Activated T-cell treated with anti-CD3 and anti-CD28 coated beads, Interleukin-2, amount 50 U/mL, for 1 hour (primary cell): Measurements from ENCODE around the gene SSBP1.
A peak's percentile ranks its signal among the peaks of the same experiment; 100 is the strongest.
"Not testable (repeated sequence)": the region's sequence is repeated elsewhere in the genome, so short reads cannot be mapped to it uniquely, and the experiment has no call there.

ENCODE experiments used
- DNase-seq: peaks from one replicate; pipeline ENCODE4 v3.0.0-alpha.2; 2020

Gene SSBP1

DNA sequence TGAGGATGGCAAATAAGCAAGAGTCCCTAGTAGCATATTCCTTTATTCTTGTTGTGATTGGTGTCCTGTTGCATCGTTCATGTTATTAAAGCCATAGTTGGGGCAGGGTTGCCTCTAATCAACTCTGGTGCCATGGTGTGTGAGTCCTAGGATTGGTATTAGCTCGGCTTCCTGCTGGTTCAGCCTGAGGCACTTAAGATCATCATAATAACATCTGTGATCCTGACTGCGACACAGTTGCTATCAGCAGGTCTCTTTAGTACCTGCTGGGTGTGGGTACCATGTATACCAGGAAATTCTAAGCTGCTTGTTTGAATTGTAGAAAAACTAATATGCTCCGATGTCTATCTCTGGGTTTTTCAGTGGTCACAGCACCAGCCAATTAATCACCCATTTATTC is 28.4 kb upstream of the SSBP1 start:
- DNase-seq: no peak

GRCh38 chr7:141710301-141710700 is 27.9 kb upstream of the SSBP1 start:
- DNase-seq: no peak

DNA sequence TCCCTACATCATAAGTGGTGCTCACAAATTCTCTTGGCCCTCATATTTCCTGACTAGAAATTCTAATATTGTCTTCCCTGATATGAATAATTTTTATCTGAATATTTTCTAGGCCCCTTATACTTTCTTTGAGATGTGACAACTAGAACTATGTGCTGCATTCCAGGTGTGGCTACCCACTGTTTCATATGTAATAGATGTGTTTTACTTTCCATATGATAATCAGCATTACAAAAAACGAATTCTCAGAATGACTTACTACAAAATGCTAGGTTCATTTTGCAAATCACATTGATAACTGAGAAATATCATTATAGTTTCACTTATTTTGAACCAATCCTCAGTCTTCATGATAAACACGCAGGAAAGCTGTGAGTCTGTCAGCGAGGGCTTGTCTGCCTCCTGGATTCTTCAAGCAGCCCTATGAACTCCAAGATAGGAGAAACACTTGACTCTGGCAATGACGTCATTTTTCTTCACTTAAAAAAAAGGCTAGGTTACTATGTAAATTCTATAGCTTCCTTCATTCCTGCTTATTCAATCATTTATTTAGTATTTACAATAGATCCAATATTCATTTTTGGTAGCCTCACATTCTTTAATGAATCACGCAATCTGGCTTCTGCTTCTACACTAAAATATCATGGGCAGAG is 25.4 kb upstream of the SSBP1 start:
- no peak for DNase-seq

GRCh38 chr7:141713890-141714289 is 24.3 kb upstream of the SSBP1 start:
- no peak for DNase-seq

GRCh38 chr7:141714571-141714970 is 23.6 kb upstream of the SSBP1 start:
- DNase-seq: no peak

GRCh38 chr7:141715018-141715417 is 23.1 kb upstream of the SSBP1 start:
- DNase-seq: no peak

DNA sequence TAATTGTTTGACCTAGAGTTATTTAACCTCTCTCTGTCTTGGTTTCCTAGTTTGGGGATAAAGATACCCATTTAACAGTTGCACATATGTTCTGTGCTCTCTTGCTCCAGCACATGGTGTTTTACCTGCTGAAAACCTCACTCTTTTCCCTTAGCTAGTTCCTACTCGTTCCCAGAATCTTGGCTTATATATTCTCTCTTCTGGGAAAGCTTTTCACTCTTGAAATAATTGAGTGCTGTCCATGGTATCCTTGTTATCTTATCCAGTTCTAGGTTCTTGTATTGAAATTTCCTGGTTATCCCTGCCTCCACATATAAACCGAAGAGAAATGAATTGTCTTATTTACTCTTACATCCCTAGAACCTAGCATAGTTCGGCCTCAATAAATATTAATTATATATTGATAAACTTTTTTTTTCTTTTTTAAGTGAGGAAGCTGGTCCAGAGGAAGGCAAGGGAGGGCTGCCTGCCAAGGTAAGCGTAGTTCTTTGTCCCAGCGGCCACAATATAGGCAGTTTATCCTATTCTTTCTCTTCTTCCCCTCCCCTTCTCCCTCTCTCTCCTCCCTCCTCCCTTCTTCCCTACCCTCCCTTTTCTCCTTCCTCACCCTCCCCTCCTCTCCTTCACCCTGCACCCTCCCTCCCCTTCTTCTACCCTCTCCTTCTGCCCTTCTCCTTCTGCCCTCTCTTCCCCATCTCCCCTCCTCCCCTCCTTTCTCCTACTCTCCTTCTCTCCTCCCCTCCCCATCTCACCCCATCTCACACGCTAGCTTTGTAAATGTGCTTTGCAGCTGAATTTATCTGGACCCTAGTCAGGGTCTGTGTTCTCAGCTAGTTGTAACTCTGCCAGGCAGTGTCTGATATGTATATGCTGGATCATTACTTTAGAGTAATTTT is 22.1 kb upstream of the SSBP1 start:
- DNase-seq: no peak

DNA sequence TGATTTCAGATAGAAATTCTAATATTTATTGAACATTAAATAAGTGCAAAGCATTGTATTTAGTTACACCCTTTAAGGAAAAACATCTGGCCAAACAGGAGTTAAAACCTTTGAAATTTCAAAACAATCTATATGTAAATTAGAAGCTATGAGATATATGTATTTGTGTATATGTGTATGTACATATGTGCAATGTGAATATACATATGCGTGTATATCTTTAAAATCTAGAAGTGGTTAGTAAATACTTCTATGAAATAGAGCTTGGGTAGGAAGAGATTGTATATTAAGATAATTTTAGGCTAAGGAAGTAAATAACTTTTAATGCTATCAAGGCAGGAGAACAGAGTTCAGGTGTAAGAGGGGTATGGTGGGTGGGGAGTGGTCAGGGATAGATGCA is 20.7 kb upstream of the SSBP1 start:
- no peak for DNase-seq

- DNase-seq: no peak
Measured at GRCh38 chr7:141722529-141722928, 15.6 kb upstream of the SSBP1 start.

GRCh38 chr7:141729020-141729419 is 9.1 kb upstream of the SSBP1 start:
- no peak for DNase-seq

DNA sequence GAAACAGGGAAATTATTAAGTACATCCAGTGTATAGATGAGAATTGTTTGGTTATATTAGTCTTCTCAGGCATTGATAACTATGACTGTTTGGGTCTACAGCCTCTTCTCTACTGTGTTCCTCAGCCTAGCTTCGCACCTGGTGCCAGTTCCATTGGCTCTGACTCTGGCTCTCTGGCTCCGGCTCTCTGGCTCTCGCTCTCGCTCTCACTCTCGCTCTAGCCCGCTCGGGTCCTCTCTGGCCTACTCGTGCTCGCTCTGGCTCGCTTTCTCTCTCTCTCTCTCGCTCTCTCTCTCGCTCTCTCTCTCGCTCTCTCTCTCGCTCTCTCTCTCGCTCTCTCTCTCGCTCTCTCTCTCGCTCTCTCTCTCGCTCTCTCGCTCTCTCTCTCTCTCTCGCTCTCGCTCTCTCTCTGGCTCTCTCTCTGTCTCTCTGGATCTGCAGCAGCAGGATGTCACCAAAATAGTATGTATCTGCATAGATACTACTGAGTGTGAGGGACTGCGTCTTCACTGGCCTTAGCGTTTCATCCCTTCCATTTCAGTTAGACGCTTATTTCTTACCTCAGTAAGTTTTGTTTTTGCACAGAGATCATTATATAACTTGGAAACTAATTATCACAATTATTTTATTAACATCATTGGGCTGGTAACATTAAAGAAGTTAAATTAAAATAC is 6.5 kb upstream of the SSBP1 start:
- no peak for DNase-seq

GRCh38 chr7:141737118-141737835 is 881 bp upstream of the SSBP1 start:
- DNase-seq: peak; percentile 37

DNA sequence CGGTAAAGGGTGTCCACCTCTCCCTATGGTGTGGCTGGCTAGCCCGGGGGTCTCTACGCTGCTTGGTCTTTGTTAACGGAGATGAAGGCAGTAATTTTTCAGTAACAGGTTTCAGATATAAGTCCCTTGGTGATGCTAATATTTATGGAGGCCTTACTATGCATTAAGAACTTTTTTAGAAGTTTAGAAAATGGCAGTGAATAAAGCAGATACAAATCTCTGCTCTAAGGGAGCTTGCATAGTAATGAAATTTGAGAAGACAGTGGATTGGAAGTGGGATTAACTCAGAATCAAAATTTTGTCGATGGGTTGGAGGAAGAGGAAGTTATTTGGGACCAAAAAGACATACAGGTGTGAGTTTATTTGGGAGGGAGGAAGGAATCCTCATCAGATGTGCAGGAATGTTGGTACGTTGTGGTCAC is 445 bp downstream of the SSBP1 start:
- DNase-seq: no peak

DNA sequence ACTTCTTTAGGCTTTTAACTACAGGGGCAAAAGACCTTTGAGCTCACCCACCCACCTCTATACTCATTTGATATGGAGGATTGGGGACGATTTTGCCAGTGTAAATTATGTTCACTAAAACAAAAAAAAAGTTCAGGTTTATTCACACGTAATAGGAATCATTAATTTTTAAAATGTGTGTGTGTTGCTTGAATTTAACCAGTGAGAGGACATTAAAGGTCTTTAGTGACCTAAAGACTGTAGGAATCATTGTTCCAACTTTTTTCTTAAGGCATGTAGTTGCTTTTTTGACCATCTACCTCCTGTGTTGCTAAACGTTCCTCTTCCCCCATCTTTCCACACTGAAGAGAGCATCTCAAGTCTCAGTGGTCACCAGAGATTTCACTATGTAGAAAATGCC is 1.1 kb downstream of the SSBP1 start:
- DNase-seq: no peak

DNA sequence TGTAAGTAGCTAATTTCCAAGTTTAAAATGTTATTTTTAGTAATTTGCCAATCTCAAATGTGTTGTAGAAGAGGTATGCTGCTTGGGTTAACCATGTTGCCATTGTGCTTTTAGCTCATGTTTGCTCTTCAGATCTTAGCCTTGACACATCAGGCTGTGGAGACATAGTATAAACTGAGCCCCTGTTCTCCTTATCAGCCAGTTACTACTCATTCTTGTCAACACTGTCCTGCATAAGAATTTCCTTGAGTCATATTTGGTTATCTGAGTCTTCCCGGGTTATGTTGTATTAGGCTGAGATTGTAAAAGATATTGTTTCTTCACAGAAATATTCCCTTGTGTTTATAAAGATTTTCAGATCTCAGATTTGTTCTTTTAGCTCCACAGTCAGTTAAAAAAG is 4.1 kb downstream of the SSBP1 start:
- no peak for DNase-seq

DNA sequence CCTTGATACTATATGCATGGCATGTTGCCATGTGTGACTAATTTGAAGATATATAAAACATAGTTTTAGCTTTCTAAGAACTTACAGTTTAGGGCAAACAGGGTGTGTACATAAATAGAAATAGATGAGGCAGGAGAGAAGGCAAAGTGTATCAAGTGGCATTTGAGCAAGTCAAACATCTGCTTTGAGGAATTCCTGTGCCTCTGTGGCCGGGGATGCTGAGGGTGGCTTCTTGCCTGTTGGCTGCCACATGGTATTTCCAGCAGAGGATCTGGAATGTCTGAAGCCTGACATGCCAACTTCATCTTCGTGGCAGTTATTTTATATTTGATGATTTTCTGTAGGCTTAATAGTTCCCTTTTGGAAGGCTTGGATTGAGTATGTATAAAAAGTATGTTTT is 6.0 kb downstream of the SSBP1 start:
- no peak for DNase-seq

- no peak for DNase-seq
Measured at GRCh38 chr7:141748396-141748795, 10.2 kb downstream of the SSBP1 start.

DNA sequence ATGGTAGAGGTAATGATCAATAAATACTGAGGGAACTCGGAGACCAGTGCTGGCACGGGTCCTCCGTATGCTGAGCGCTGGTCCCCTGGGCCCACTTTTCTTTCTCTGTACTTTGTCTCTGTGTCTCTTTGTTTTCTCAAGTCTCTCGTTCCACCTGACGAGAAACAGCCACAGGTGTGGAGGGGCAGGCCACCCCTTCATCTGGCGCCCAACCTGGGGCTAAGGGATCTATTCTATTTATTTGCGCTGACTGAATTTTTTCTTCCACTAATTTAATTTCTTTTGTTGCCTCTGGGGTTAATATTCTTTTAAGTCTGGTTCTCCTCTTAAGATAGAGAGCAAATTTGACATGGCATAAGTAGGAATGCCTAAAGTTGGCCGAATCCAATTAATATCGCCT is 13.7 kb downstream of the SSBP1 start:
- DNase-seq: not testable (repeated sequence)

GRCh38 chr7:141752634-141753033 is 14.5 kb downstream of the SSBP1 start:
- DNase-seq: no peak

DNA sequence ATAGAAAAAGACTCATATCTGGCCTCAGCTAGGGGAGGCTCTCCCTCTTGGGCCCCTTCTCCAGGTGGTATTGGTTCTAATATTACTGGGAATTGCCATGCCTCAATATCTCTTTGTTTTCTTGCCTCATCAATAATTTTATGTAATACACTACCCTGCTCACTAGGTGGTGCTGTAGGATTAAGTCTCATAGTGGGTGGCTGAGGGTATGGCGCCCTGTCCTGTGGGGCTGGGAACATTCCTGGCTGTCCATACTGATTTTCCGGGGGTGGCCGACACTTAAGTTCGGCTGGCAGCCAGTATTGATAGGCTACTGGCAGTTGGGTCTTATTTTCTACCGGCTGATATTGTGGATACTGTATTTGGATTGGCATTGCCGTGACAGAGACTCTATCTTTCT is 16.8 kb downstream of the SSBP1 start:
- DNase-seq: no peak

DNA sequence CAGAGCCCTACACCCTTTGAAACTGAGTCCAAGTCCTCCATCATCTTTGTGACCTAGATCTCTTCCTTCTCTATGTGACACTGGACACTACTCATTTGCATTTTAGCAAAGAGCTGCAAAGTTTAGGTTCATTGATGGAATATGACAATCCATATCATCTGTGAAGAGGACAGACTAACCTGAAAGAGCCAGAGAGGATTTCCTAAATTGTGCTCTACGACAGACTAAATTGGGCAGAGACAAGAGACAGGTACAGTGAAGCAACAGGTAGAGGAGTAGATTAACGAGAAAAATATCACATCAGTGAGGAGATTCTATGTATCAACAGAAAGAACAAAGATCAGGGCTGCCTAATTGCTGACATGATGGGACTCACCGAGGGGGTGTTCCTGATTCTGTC is 25.6 kb downstream of the SSBP1 start, which contains the start of gene TAS2R3:
Gene TAS2R3 (plus strand): TSS at position 301 of the 400 bp plus-strand sequence. CDS start 62 bp downstream, at position 363.
- no peak for DNase-seq

DNA sequence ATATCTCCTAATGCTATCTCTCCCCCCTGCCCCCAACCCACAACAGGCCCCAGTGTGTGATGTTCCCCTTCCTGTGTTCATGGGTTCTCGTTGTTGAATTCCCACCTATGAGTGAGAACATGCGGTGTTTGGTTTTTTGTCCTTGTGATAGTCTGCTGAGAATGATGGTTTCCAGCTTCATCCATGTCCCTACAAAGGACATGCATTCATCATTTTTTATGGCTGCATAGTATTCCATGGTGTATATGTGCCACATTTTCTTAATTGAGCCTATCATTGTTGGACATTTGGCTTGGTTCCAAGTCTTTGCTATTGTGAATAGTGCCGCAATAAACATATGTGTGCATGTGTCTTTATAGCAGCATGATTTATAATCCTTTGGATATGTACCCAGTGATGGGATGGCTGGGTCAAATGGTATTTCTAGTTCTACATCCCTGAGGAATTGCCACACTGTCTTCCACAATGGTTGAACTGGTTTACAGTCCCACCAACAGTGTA is 32.0 kb downstream of the SSBP1 start:
- not testable (repeated sequence) for DNase-seq

GRCh38 chr7:141776374-141776773 is 38.2 kb downstream of the SSBP1 start, which contains the start of gene TAS2R4:
TSS of gene TAS2R4 (plus strand) at chr7:141776674. CDS start at chr7:141778489, 1,815 bp downstream.
- DNase-seq: no peak
